HEK293 (cell line): Measurements from ENCODE around the gene SPTA1.

Experiments used
- CTCF ChIP-seq: fragments of 450-650 bp; formaldehyde crosslinking; IDR thresholded peaks from 2 replicates; pipeline ENCODE4 v1.5.1; 2016; ENCODE audit warnings: missing biosample characterization, missing genetic modification characterization
- YY1 ChIP-seq: fragments of 450-650 bp; formaldehyde crosslinking; IDR thresholded peaks from 2 replicates; pipeline ENCODE4 v1.5.1; 2018; ENCODE audit warnings: missing biosample characterization, missing genetic modification characterization
- ZNF292 ChIP-seq: fragments of 450-650 bp; formaldehyde crosslinking; IDR thresholded peaks from 2 replicates; pipeline ENCODE4 v1.5.1; 2016; ENCODE audit warnings: low read depth, missing biosample characterization, missing genetic modification characterization, borderline replicate concordance

DNA sequence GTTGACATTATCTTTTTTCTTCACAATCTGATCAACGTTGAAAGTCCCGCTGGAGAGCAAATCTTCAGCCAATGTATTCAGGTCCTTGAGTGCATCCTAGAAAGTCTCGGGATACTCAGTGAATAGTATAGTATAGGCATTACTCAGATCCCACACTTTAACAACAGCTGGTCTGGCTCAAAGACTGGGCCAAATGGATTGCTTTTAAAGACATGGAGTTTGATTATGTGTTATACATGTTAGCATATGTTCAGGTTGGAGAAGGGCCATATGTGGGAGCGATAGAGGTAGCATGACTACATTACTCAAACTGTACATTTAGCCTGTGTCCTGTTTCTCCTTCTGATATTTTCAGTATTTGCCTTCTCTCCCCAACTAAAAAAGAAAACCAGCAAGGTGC is 48.4 kb downstream of the SPTA1 start:
- TF ChIP-seq CTCF (tag by site-specific recombination) (no peak), ZNF292 (tag by site-specific recombination) (no peak), YY1 (no peak)
